Activated naive CD4-positive, alpha-beta T cell treated with anti-CD3 and anti-CD28 coated beads, Interleukin-2, amount 10 ng/mL, durations not matched to agents 7 days and 5 days (primary cell): ENCODE data around the gene GOT1.

ENCODE experiments used
- CTCF ChIA-PET: fragments of 350-600 bp; sonication (Branson Sonifier 250); formaldehyde crosslinking; loops from one replicate; lab custom pipeline; 2021; ENCODE audit warnings: antibody characterized with exemption; lab: Charles Lee
- DNase-seq: peaks from one replicate; pipeline ENCODE4 v3.0.0-alpha.2; 2020
- H3K27ac Mint-ChIP-seq: one replicate; pipeline ENCODE4 v1.8.0; 2021; ENCODE audit warnings: mild to moderate bottlenecking, moderate library complexity, mixed read lengths
- H3K27me3 Mint-ChIP-seq: one replicate; pipeline ENCODE4 v1.8.0; 2021; ENCODE audit warnings: mild to moderate bottlenecking, mixed read lengths
- H3K36me3 Mint-ChIP-seq: one replicate; pipeline ENCODE4 v1.8.0; 2021; ENCODE audit warnings: mixed read lengths
- H3K4me1 Mint-ChIP-seq: one replicate; pipeline ENCODE4 v1.8.0; 2021; ENCODE audit warnings: mixed read lengths
- H3K4me3 Mint-ChIP-seq: one replicate; pipeline ENCODE4 v1.8.0; 2021; ENCODE audit warnings: mild to moderate bottlenecking, moderate library complexity, mixed read lengths
- H3K9me3 Mint-ChIP-seq: one replicate; pipeline ENCODE4 v1.8.0; 2021; ENCODE audit warnings: mixed read lengths

The GOT1 gene

DNA sequence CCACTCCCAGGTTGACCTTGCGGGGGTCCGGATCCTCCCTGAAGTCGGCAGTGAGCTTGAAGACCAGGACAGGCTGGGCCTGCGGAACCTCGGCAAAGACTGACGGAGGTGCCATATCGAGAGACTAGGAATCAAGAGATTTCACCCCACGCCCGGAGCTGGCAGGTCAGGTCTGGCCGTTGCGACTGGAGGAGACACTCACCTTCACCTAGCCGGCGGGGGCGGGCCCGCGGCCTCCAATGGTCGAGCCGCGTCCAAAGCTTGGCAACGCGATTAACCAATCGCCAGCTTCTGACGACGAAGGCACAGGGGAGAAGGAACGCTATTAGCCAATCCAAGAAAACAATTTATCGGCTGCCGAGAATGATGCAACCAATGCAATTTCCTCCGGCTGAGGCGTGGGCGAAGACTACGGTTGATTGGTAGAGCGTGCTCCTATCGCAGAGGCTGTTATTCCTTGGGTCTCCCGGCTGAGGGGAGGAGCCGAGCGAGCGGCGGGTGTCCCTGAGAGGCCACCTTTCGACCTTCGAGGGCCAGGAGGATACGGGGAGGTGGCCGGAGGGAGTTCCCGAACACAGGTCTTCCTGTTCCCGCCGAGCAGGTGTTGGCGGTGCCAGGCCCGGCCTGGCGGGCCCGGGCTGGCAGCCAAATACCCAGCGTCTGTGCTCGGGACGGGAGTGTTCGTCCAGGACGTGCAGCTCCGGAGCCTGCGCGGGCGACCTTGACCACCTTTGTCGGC is at the start of gene GOT1:
TSS of gene GOT1 (minus strand) at position 174 of the 739 bp plus-strand sequence. CDS start at position 115, 59 bp downstream.
- H3K36me3 Mint-ChIP-seq = peaks cover 5% of the 10 kb centered on the region
- peak within 1 kb of the TSS; percentile 99 for H3K4me3 Mint-ChIP-seq
- no peaks in the 10 kb centered on the region for H3K27me3 Mint-ChIP-seq
- peaks cover 41% of the 10 kb centered on the region for H3K4me1 Mint-ChIP-seq
- CTCF ChIA-PET = interaction anchor here (0.8 to 1.4 kb wide), 4 partner anchors 26 to 277 kb away, joined by 3 to 4 read pairs (median 3); no protein-coding TSS in a partner anchor
- no peaks in the 10 kb centered on the region for H3K9me3 Mint-ChIP-seq
- peak; percentile 96 for DNase-seq
- peak within 1 kb of the TSS; percentile 92 for H3K27ac Mint-ChIP-seq

DNA sequence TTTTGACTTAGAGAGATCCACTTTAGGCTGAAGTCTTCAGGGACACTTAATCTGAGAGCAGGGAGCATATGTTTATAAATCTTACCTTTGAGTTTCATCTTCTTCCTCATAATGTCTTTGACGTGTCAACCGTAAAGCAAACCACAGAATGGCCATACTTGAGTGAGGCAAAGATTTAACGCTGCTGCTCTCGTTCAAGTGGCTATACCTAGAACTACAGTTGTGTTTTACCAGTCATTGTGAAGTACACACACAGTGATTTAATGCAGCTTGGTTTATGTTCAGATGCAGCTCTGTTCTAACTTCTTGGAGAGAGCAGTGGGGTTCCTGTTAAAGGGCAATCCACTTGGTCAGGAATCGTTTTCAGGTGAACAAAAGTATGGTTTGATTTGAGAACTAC is 39.9 kb upstream of the GOT1 start:
- Mint-ChIP-seq H3K27ac (no peak overlapping the region), H3K4me3 (no peak overlapping the region), H3K36me3 (no peaks in the 10 kb centered on the region), H3K4me1 (no peaks in the 10 kb centered on the region), H3K27me3 (peaks cover 30% of the 10 kb centered on the region), H3K9me3 (no peaks in the 10 kb centered on the region)
- no peak for DNase-seq
- CTCF ChIA-PET = no interaction called here

DNA sequence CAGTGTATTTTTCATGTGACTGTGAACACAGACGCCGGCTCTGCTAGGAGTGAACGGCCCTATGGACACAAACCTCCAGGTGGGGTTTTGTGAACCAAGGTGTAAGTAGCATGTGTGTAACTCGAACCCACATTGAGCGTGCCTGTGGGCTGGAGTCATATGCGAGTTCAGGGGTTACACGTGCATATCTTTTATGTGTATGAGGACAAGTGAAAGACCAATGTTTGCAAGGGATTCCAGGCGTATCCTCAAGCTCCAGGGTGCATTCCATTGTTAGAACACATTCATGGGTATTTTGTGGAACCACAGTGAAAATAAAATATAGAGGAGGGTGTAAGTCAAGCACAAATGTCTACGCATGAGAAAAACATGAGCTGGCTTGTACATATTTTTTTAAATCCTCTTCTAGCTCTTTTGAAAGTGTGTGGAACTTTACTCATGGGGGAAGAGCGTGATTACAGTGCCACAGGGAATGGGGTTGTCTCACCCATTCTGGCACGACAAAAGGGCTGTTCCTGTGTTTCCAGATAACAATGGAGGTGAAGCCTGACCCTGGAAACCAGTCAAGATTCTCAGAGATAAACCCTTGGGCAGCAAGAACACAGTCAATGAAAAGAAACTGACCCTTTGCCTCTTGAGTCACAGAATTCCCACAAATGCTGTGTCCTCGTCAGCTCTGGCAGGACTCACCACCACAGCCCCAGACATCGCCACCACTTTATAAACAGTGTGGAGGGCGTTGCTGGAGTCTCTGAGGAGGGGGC is 37.0 kb upstream of the GOT1 start:
- no peak overlapping the region for H3K4me3 Mint-ChIP-seq
- DNase-seq = no peak
- H3K27me3 Mint-ChIP-seq = peaks cover 37% of the 10 kb centered on the region
- H3K9me3 Mint-ChIP-seq = no peaks in the 10 kb centered on the region
- no peaks in the 10 kb centered on the region for H3K36me3 Mint-ChIP-seq
- H3K4me1 Mint-ChIP-seq = no peaks in the 10 kb centered on the region
- H3K27ac Mint-ChIP-seq = no peak overlapping the region
- CTCF ChIA-PET = no interaction called here

GRCh38 chr10:99466632-99467223 is 36.3 kb upstream of the GOT1 start:
- H3K4me1 Mint-ChIP-seq = no peaks in the 10 kb centered on the region
- CTCF ChIA-PET = no interaction called here
- peaks cover 34% of the 10 kb centered on the region for H3K27me3 Mint-ChIP-seq
- no peak overlapping the region for H3K4me3 Mint-ChIP-seq
- no peaks in the 10 kb centered on the region for H3K9me3 Mint-ChIP-seq
- no peak for DNase-seq
- no peaks in the 10 kb centered on the region for H3K36me3 Mint-ChIP-seq
- no peak overlapping the region for H3K27ac Mint-ChIP-seq

DNA sequence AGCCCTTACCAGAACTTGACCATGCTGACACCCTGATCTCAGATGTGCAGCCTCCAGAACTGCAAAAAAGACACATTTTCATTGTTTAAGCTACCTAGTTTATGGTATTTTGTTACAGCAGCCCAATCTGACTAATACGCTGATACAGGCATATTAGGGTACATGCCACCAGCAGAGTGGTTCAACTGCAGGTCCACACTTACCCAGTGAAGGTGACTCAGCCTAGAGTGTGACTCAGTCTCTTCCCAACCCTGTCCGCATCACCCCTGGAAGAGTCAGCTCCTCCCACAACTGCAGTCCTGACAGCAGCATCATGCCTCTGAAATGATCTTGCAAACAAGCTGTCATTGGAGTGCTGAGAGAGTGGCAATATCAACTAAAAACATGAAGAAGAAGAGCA is 30.8 kb upstream of the GOT1 start:
- no peak overlapping the region for H3K4me3 Mint-ChIP-seq
- CTCF ChIA-PET = no interaction called here
- peaks cover 25% of the 10 kb centered on the region for H3K27me3 Mint-ChIP-seq
- no peak overlapping the region for H3K27ac Mint-ChIP-seq
- DNase-seq = no peak
- no peaks in the 10 kb centered on the region for H3K36me3 Mint-ChIP-seq
- no peaks in the 10 kb centered on the region for H3K4me1 Mint-ChIP-seq
- no peaks in the 10 kb centered on the region for H3K9me3 Mint-ChIP-seq

GRCh38 chr10:99460070-99460469 is 29.6 kb upstream of the GOT1 start:
- H3K27ac Mint-ChIP-seq = no peak overlapping the region
- peaks cover 26% of the 10 kb centered on the region for H3K27me3 Mint-ChIP-seq
- H3K36me3 Mint-ChIP-seq = no peaks in the 10 kb centered on the region
- CTCF ChIA-PET = no interaction called here
- no peak for DNase-seq
- H3K4me3 Mint-ChIP-seq = no peak overlapping the region
- H3K4me1 Mint-ChIP-seq = no peaks in the 10 kb centered on the region
- H3K9me3 Mint-ChIP-seq = no peaks in the 10 kb centered on the region

DNA sequence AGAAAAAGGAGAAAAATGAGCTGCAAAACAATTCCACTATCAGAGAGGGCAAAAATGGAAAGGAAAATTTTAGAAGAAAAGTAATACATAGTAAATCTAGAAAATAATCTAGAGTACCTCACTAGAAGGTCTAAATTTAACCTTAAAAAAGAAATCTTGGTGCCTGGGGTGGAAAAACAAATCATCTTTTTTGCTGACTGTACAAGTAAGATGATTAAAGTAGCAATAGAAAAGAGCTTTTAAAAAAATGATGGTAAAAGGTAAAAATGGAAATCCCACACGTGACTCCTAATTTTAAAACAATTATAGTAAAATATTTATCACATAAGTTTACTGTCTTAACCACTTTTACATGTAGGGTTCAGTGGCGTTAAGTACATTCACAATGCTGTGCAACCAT is 28.8 kb upstream of the GOT1 start:
- H3K9me3 Mint-ChIP-seq = no peaks in the 10 kb centered on the region
- no peaks in the 10 kb centered on the region for H3K4me1 Mint-ChIP-seq
- peaks cover 23% of the 10 kb centered on the region for H3K27me3 Mint-ChIP-seq
- no peak for DNase-seq
- CTCF ChIA-PET = no interaction called here
- no peaks in the 10 kb centered on the region for H3K36me3 Mint-ChIP-seq
- no peak overlapping the region for H3K27ac Mint-ChIP-seq
- no peak overlapping the region for H3K4me3 Mint-ChIP-seq

DNA sequence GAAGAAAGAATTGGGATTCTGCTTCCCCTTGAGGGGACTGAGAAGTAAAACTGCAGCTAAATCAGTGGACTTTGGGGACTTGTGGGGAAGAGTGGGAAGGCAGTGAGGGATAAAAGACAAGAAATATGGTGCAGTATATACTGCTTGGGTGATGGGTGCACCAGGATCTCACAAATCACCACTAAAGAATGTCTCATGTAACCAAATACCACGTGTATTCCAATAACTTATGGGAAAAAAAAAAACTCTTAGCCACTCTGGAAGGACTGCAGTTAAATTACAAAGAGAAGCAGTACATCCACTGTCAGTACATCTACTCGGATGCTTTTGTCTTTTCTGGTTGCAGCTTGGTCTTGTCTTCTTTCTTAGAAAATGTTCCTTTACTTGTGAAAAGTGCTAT is 27.4 kb upstream of the GOT1 start:
- Mint-ChIP-seq H3K36me3 (no peaks in the 10 kb centered on the region), H3K4me3 (no peak overlapping the region), H3K9me3 (no peaks in the 10 kb centered on the region), H3K27ac (no peak overlapping the region), H3K27me3 (peaks cover 30% of the 10 kb centered on the region), H3K4me1 (no peaks in the 10 kb centered on the region)
- DNase-seq = no peak
- CTCF ChIA-PET = no interaction called here

DNA sequence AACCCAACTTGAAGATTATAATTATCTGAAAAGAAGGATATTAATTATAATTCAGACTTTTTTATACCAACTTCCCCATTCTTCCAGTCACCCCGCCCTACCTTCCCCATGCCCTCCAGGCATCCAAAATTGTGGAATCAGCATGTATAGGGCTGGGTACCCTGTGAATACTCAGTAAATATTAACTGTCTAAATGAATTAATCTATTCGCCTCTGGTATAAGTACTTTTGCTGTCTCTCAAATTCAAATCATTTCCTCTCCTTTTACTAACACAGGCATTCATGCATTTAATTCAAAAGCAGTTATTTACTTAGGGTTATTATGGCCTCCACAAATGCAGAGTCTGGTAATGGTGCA is 26.5 kb upstream of the GOT1 start:
- H3K27me3 Mint-ChIP-seq = peaks cover 36% of the 10 kb centered on the region
- no peak for DNase-seq
- CTCF ChIA-PET = no interaction called here
- H3K4me1 Mint-ChIP-seq = no peaks in the 10 kb centered on the region
- no peaks in the 10 kb centered on the region for H3K36me3 Mint-ChIP-seq
- H3K4me3 Mint-ChIP-seq = no peak overlapping the region
- no peak overlapping the region for H3K27ac Mint-ChIP-seq
- no peaks in the 10 kb centered on the region for H3K9me3 Mint-ChIP-seq

DNA sequence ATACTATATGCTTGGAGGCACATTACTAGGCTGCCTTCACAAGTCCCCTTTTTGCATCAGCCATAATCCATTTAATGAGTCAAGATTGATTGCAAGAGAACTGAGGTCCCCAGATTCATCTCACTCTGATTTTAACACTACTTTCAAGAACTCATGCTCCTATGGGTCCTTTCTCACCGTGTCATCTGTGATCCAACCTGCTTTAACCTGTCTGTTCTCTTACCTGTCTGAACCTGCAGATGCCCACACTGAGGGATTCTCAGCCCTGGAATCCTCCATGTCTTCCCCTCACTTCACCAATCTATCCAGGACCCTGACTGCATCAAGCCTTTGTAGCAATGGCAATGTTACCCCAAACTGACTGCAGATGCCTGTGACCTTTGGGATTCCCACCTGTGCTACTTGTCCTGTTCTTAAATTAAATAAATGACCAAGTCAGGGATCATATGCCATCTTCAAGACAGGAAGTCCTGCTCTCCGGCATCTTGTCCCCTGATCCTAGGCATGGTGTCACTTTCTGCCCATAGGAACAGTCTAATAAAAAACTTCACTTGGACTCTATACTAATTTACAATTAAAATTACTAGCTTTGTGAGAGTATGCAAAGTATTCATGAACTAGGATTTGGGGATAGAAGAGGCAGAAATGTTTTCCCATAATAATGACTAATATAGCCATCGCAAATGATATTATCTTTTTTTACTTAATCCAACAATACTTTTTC is 25.9 kb upstream of the GOT1 start:
- Mint-ChIP-seq H3K27me3 (peaks cover 37% of the 10 kb centered on the region), H3K4me3 (no peak overlapping the region), H3K36me3 (no peaks in the 10 kb centered on the region), H3K9me3 (no peaks in the 10 kb centered on the region), H3K27ac (no peak overlapping the region), H3K4me1 (no peaks in the 10 kb centered on the region)
- no peak for DNase-seq
- CTCF ChIA-PET = no interaction called here

GRCh38 chr10:99451981-99452380 is 21.6 kb upstream of the GOT1 start:
- Mint-ChIP-seq H3K4me3 (no peak overlapping the region), H3K36me3 (no peaks in the 10 kb centered on the region), H3K27me3 (peaks cover 54% of the 10 kb centered on the region), H3K9me3 (no peaks in the 10 kb centered on the region), H3K4me1 (no peaks in the 10 kb centered on the region), H3K27ac (no peak overlapping the region)
- CTCF ChIA-PET = interaction anchor here (2.6 kb wide), 1 partner anchor 16 kb away, joined by 10 read pairs; no protein-coding TSS in a partner anchor
- DNase-seq = no peak

GRCh38 chr10:99451499-99451788 is 21.0 kb upstream of the GOT1 start:
- Mint-ChIP-seq H3K27me3 (peaks cover 53% of the 10 kb centered on the region), H3K9me3 (no peaks in the 10 kb centered on the region), H3K4me3 (no peak overlapping the region), H3K36me3 (no peaks in the 10 kb centered on the region), H3K4me1 (no peaks in the 10 kb centered on the region), H3K27ac (no peak overlapping the region)
- DNase-seq = no peak
- CTCF ChIA-PET = interaction anchor here (2.6 kb wide), 1 partner anchor 16 kb away, joined by 10 read pairs; no protein-coding TSS in a partner anchor

DNA sequence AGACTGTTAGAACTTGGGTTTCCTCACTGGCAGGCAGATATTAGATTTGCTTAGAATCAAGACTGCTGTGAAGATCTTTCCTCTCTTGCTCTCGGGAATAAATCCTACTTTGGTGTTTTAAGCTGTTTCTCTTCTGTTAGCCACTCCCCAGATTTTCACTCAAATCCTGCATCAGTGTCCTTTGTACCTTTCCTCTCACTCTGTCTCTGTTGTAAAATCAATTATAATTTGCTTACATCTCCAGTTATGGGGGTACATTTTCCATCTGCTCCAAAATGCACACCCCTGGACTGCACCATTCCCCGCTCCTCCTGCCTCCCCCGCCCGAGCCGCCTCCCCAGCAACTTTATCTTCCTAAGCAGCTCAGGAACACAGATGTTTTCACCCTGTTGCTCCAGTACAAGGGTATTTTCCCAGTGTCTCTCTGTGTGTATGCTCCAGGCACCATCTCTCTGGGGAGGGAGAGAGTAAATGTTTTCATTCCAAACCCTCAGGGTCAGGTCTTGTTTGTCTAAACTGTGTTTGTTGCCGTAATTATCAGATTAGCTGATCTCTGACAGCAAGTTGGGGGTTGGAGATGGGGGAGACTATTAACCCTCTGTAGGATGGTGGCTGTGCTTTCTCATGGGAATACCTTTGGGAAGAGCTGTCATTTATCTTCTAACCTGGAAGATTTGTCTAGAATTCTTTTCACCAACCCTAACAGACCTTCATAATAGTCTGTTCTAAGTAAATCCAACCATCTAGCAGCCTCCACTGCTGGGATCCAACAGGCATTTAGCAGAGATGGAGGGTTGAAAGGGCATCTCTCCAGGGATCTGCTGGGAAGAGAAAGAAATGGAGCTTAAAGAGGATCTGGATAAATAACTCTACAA is 20.4 kb upstream of the GOT1 start:
- H3K9me3 Mint-ChIP-seq = no peaks in the 10 kb centered on the region
- H3K27me3 Mint-ChIP-seq = peaks cover 51% of the 10 kb centered on the region
- no peaks in the 10 kb centered on the region for H3K4me1 Mint-ChIP-seq
- CTCF ChIA-PET = interaction anchor here (2.6 kb wide), 1 partner anchor 15 kb away, joined by 10 read pairs; no protein-coding TSS in a partner anchor
- no peak overlapping the region for H3K4me3 Mint-ChIP-seq
- no peaks in the 10 kb centered on the region for H3K36me3 Mint-ChIP-seq
- H3K27ac Mint-ChIP-seq = no peak overlapping the region
- DNase-seq = no peak
